Astrocyte (in vitro differentiated cells and primary cell): ENCODE measurements around the gene PCMT1. TPM values are rescaled to one million over a fixed set of nuclear protein-coding genes. Genes with fewer than 3 reads are reported as not detected.
A peak's percentile ranks its signal among the peaks of the same experiment; 100 is the strongest.

ENCODE experiments used
- DNase-seq: peaks from one replicate; pipeline ENCODE4 v3.0.0-alpha.2; 2010; ENCODE audit warnings: low read depth
- FAIRE-seq: peaks from 2 replicates; lab custom pipeline; 2011; peaks lifted over from hg19 to GRCh38; lab: Jason Lieb, UNC
- H2AFZ ChIP-seq: 2 replicates; pipeline ENCODE4 v1.6.0; 2012; ENCODE audit warnings: low read depth, low read length, inconsistent platforms
- H3K27ac ChIP-seq: 2 replicates; pipeline ENCODE4 v1.5.1; 2011; ENCODE audit warnings: low read depth, low read length, inconsistent platforms
- H3K27me3 ChIP-seq: 2 replicates; pipeline ENCODE4 v1.6.0; 2011; ENCODE audit warnings: low read length, inconsistent platforms; ENCODE audit not compliant: insufficient read depth
- H3K36me3 ChIP-seq: 2 replicates; pipeline ENCODE4 v1.5.1; 2011; ENCODE audit warnings: low read length, inconsistent platforms; ENCODE audit not compliant: insufficient read depth
- H3K4me1 ChIP-seq: 2 replicates; pipeline ENCODE4 v1.5.1; 2011; ENCODE audit warnings: low read length, inconsistent platforms; ENCODE audit not compliant: insufficient read depth
- H3K4me2 ChIP-seq: 2 replicates; pipeline ENCODE4 v1.6.0; 2012; ENCODE audit warnings: low read length, inconsistent platforms
- H3K4me3 ChIP-seq: 2 replicates; pipeline ENCODE4 v1.5.1; 2011; ENCODE audit warnings: low read depth, mild to moderate bottlenecking, low read length, inconsistent platforms; ENCODE audit not compliant: insufficient read depth
- H3K79me2 ChIP-seq: 2 replicates; pipeline ENCODE4 v1.6.0; 2012; ENCODE audit warnings: mild to moderate bottlenecking, low read length, inconsistent platforms; ENCODE audit not compliant: insufficient read depth
- H3K9ac ChIP-seq: 2 replicates; pipeline ENCODE4 v1.6.0; 2012; ENCODE audit warnings: mild to moderate bottlenecking, low read length, inconsistent platforms
- H3K9me3 ChIP-seq: 2 replicates; pipeline ENCODE4 v1.5.1; 2012; ENCODE audit warnings: low read depth, mild to moderate bottlenecking, low read length, inconsistent platforms; ENCODE audit not compliant: insufficient read depth
- H4K20me1 ChIP-seq: 2 replicates; pipeline ENCODE4 v1.6.0; 2012; ENCODE audit warnings: low read length, inconsistent platforms; ENCODE audit not compliant: insufficient read depth
- H3K27ac Mint-ChIP-seq: one replicate; pipeline ENCODE4 v1.8.0; 2021; ENCODE audit warnings: mild to moderate bottlenecking, mixed read lengths; ENCODE audit not compliant: unreplicated experiment
- H3K27me3 Mint-ChIP-seq: one replicate; pipeline ENCODE4 v1.8.0; 2021; ENCODE audit warnings: low read depth, mixed read lengths; ENCODE audit not compliant: unreplicated experiment
- H3K36me3 Mint-ChIP-seq: one replicate; pipeline ENCODE4 v1.8.0; 2021; ENCODE audit warnings: low read depth, mixed read lengths; ENCODE audit not compliant: unreplicated experiment
- H3K4me1 Mint-ChIP-seq: one replicate; pipeline ENCODE4 v1.8.0; 2021; ENCODE audit warnings: low read depth, mixed read lengths; ENCODE audit not compliant: unreplicated experiment
- H3K4me3 Mint-ChIP-seq: one replicate; pipeline ENCODE4 v1.8.0; 2021; ENCODE audit warnings: mild to moderate bottlenecking, moderate library complexity, mixed read lengths; ENCODE audit not compliant: unreplicated experiment
- H3K9me3 Mint-ChIP-seq: one replicate; pipeline ENCODE4 v1.8.0; 2021; ENCODE audit warnings: mild to moderate bottlenecking, mixed read lengths; ENCODE audit not compliant: unreplicated experiment
- EZH2 ChIP-seq: IDR thresholded peaks from 2 replicates; pipeline ENCODE4 v1.6.1; 2012; ENCODE audit warnings: mild to moderate bottlenecking, low read length, inconsistent platforms; ENCODE audit not compliant: insufficient read depth
- total RNA-seq: library from RNA; stranded (reverse); gene quantifications from 2 replicates; pipeline ENCODE4 v1.2.1, GENCODE V29; 2021
- TF ChIP-seq, protein P1 (sequence below): IDR thresholded peaks from 2 replicates; pipeline ENCODE4 v1.5.1; 2011; ENCODE audit warnings: low read depth, mild to moderate bottlenecking, inconsistent platforms, low read length, moderate library complexity; ENCODE audit not compliant: insufficient read depth

Gene PCMT1
- total RNA-seq, 1 donor from 2014 or later = 127 TPM

DNA sequence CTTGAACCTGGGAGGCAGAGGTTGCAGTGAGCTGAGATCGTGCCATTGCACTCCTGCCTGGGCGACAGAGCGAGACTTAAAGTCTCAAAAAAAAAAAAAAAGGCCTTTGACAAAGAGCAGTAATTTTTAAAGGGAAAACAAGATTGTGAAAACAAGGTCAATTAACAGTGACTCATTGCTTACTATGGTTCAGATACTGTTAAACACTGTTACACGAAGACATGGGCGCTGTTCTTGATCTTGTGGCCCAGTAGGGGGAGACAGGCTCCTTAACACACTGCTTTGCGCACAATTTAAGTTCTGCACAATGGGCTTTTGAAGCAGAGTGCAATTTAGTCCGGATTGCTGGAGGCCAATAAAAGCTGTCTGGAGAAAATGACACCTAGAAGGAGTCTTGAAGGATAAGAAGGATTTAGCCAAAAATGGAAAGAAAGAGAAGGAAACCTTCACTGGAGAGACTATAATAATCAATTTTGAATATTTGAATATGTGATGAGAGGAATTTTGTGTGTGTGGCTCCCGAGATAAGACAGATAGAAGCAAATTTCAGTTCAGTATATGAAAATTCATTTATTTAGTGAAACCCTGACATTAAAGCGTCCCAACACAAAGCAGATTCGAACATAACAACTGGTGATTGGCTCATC is 25.6 kb upstream of the PCMT1 start:
- Histone ChIP-seq H4K20me1 (no peaks in the 10 kb centered on the region), H3K4me2 (no peak overlapping the region), H3K79me2 (no peaks in the 10 kb centered on the region), H2AFZ (no peak overlapping the region), H3K36me3 (peaks cover 15% of the 10 kb centered on the region), H3K9me3 (no peaks in the 10 kb centered on the region), H3K4me1 (no peaks in the 10 kb centered on the region), H3K4me3 (no peak overlapping the region), H3K9ac (no peak overlapping the region), H3K27me3 (no peaks in the 10 kb centered on the region), H3K27ac (no peak overlapping the region)
- DNase-seq (peak; percentile 62), FAIRE-seq (no peak)
- H3K36me3 Mint-ChIP-seq = no peaks in the 10 kb centered on the region
- H3K27ac Mint-ChIP-seq = no peak overlapping the region
- no peaks in the 10 kb centered on the region for H3K27me3 Mint-ChIP-seq
- TF ChIP-seq, protein P1, sequence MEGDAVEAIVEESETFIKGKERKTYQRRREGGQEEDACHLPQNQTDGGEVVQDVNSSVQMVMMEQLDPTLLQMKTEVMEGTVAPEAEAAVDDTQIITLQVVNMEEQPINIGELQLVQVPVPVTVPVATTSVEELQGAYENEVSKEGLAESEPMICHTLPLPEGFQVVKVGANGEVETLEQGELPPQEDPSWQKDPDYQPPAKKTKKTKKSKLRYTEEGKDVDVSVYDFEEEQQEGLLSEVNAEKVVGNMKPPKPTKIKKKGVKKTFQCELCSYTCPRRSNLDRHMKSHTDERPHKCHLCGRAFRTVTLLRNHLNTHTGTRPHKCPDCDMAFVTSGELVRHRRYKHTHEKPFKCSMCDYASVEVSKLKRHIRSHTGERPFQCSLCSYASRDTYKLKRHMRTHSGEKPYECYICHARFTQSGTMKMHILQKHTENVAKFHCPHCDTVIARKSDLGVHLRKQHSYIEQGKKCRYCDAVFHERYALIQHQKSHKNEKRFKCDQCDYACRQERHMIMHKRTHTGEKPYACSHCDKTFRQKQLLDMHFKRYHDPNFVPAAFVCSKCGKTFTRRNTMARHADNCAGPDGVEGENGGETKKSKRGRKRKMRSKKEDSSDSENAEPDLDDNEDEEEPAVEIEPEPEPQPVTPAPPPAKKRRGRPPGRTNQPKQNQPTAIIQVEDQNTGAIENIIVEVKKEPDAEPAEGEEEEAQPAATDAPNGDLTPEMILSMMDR = peak; percentile 92
- no peak for TF ChIP-seq EZH2
- no peaks in the 10 kb centered on the region for H3K4me1 Mint-ChIP-seq
- H3K4me3 Mint-ChIP-seq = no peak overlapping the region
- H3K9me3 Mint-ChIP-seq = no peaks in the 10 kb centered on the region

DNA sequence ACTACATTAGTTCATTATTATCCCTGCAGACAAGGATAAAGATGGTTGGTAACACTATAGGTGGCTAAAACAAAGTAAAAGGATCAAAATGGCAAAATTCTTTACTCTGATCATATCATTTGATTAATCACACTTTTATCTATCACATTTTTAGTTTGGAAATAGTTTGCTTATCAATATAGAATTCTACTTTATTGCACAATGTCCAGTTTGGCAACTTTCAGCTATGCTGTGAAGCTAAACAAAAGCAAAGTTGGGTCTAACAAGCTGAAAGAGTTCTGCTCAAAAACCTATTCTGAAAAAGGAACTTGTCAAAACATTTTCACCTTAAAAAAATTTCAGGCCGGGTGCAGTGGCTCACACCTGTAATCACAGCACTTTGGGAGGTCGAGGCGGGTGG is 23.8 kb upstream of the PCMT1 start:
- Histone ChIP-seq H2AFZ (no peak overlapping the region), H3K9me3 (no peaks in the 10 kb centered on the region), H4K20me1 (no peaks in the 10 kb centered on the region), H3K27ac (no peak overlapping the region), H3K27me3 (no peaks in the 10 kb centered on the region), H3K4me1 (no peaks in the 10 kb centered on the region), H3K9ac (no peak overlapping the region), H3K4me3 (no peak overlapping the region), H3K79me2 (no peaks in the 10 kb centered on the region), H3K4me2 (no peak overlapping the region), H3K36me3 (peaks cover 31% of the 10 kb centered on the region)
- Mint-ChIP-seq H3K27ac (no peak overlapping the region), H3K4me1 (no peaks in the 10 kb centered on the region), H3K9me3 (no peaks in the 10 kb centered on the region), H3K27me3 (no peaks in the 10 kb centered on the region), H3K36me3 (peaks cover 1% of the 10 kb centered on the region), H3K4me3 (no peak overlapping the region)
- TF ChIP-seq, protein P1 = no peak
- TF ChIP-seq EZH2 = no peak
- no peak for FAIRE-seq
- DNase-seq = no peak

DNA sequence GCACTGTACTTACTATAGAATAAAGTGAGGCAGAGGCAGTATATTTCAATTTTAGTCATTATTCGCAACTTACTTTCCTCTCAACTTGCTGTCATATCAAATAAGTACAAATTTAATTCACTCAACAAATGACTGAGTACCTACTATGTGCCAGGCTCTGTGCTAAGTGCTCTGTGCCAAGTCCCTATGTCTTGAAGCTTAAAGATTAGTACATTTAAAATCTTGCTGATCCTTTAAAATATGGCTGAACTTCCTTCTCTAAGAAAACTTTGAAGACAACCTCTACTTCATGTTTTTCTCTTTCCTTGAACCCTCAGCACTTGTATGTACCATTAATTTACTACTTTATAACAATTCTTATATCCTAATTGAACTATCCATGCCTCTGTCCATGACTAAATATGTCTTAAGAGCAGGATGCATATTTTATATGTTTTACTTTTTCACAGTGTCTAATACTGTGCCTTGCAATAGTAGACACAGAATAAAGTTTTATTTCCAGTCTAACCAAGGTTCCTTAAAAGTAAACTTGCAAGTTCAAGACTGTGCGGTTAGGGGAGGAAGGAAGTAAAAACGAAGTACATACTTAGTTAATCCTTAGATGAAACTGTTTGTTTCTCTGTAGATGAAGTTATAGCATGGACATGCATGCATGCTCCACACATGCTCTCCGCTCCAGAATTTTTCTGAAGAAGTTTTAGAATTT is 21.6 kb upstream of the PCMT1 start:
- DNase-seq (no peak), FAIRE-seq (no peak)
- Histone ChIP-seq H3K9me3 (no peaks in the 10 kb centered on the region), H3K79me2 (no peaks in the 10 kb centered on the region), H4K20me1 (no peaks in the 10 kb centered on the region), H3K4me3 (no peak overlapping the region), H3K9ac (no peak overlapping the region), H3K4me2 (no peak overlapping the region), H3K27me3 (no peaks in the 10 kb centered on the region), H3K4me1 (no peaks in the 10 kb centered on the region), H3K27ac (no peak overlapping the region), H2AFZ (no peak overlapping the region), H3K36me3 (peaks cover 32% of the 10 kb centered on the region)
- H3K27me3 Mint-ChIP-seq = no peaks in the 10 kb centered on the region
- H3K9me3 Mint-ChIP-seq = no peaks in the 10 kb centered on the region
- no peak for TF ChIP-seq EZH2
- TF ChIP-seq, protein P1 = no peak
- H3K36me3 Mint-ChIP-seq = peaks cover 7% of the 10 kb centered on the region
- H3K4me1 Mint-ChIP-seq = no peaks in the 10 kb centered on the region
- no peak overlapping the region for H3K4me3 Mint-ChIP-seq
- no peak overlapping the region for H3K27ac Mint-ChIP-seq
